Neural cell (in vitro differentiated cells): ENCODE measurements around the gene MTG1.

Source experiments
- CTCF ChIP-seq: fragments of 450-650 bp; IDR thresholded peaks from 2 replicates; pipeline ENCODE4 v1.5.1; 2014; ENCODE audit warnings: antibody characterized with exemption, mild to moderate bottlenecking, moderate library complexity; ENCODE audit not compliant: poor library complexity, severe bottlenecking
- EZH2 ChIP-seq: fragments of 200-600, 300-800 bp; shearing (Covaris generic), sonication (generic); IDR thresholded peaks from 2 replicates; pipeline ENCODE4 v1.6.1; 2014; ENCODE audit warnings: antibody characterized with exemption, low read length, borderline replicate concordance, mild to moderate bottlenecking; ENCODE audit not compliant: insufficient read depth, poor library complexity, severe bottlenecking
- MXI1 ChIP-seq: fragments of 450-650 bp; conservative IDR thresholded peaks from 2 replicates; pipeline ENCODE4 v1.6.1; 2014; ENCODE audit warnings: antibody characterized with exemption, mild to moderate bottlenecking; ENCODE audit not compliant: poor library complexity, severe bottlenecking
- SMC3 ChIP-seq: fragments of 450-650 bp; conservative IDR thresholded peaks from 2 replicates; pipeline ENCODE4 v1.6.1; 2014; ENCODE audit warnings: antibody characterized with exemption, mild to moderate bottlenecking, moderate library complexity; ENCODE audit not compliant: poor library complexity

GRCh38 chr10:133440633-133441285, 46.8 kb downstream of the MTG1 start:
- TF ChIP-seq EZH2 (no peak), MXI1 (no peak), CTCF (no peak), SMC3 (no peak)
